GM18951 (cell line): ENCODE results near the gene ZFAND3.
"Not testable (repeated sequence)": the region's sequence is repeated elsewhere in the genome, so short reads cannot be mapped to it uniquely, and the experiment has no call there.

Experiments used
- POLR2A ChIP-seq: IDR thresholded peaks from 4 replicates; pipeline ENCODE4 v1.6.1; 2011; ENCODE audit warnings: mild to moderate bottlenecking; ENCODE audit not compliant: insufficient read length, insufficient read depth; ENCODE audit errors: extremely low read depth
- in situ Hi-C: fragments of 300-500 bp; cut with MboI; formaldehyde crosslinking; loops from one replicate; pipeline ENCODE4 v1.12.0; 2022; ENCODE audit warnings: low sequenced_read_pairs, mixed read lengths, inconsistent platforms; ENCODE audit not compliant: unreplicated experiment

The ZFAND3 gene

GRCh38 chr6:38024908-38025307 lies 205.4 kb downstream of the ZFAND3 start:
- in situ Hi-C loops = loop anchor here (25.0 kb wide), 2 partner anchors 238 to 313 kb away; no protein-coding TSS in a partner anchor
- no peak for TF ChIP-seq POLR2A

GRCh38 chr6:38025451-38025850 lies 205.9 kb downstream of the ZFAND3 start:
- TF ChIP-seq POLR2A = no peak
- in situ Hi-C loops = no loop called here

DNA sequence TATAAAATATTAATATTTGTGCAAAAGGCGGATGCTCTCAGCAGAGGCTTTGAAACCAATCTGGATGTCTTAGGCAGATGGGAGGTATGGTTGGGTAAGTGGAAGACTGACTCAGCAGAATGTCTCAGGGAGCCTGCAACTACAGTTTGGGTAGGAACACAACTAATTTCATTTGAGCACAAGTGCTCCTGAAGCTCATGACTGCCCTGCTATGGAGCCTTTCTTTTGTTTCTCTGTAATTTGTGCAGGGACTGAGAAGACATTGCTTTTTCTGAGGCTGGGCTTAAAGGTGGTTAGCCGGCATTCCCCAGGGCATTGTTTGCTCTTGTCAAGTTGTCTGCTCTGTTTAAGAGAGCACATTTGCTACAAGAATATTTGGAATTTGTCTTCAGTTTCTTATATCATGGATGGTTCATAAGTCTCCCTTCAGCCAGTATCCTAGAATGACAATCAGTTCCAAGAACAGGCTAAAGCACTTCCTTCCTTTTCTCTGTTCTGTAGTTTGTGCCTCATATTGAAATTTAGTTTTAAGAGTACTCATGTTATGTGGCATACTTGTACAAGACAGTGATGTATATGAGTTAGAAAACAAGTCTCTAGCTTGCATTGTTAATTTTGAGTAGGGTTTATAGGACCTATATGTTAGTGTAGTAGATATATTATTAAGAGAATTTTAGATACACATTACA lies 208.3 kb downstream of the ZFAND3 start:
- in situ Hi-C loops = no loop called here
- TF ChIP-seq POLR2A = no peak

- in situ Hi-C loops = no loop called here
- TF ChIP-seq POLR2A = no peak
Measured at GRCh38 chr6:38030380-38030779, 210.9 kb downstream of the ZFAND3 start.

DNA sequence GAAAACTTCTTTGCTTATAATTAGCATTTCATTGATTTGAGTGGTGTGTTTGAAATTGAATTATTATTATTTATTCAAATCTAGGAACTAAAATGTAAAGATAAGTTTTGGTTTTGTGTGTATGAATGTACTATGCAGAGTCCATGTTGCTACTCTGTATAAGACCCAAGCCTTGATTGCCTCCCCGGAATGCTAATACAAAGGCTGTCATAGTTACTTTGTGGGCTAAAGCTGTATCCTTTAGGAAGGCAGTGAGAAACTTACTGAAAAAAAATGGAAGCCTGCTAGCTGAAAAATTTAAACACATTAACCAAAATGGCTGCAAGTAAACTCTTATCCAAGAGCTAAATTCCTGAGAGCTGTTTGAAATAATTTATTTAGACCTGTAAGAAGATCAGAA lies 213.3 kb downstream of the ZFAND3 start:
- TF ChIP-seq POLR2A = no peak
- in situ Hi-C loops = no loop called here

GRCh38 chr6:38033442-38033982 lies 214.0 kb downstream of the ZFAND3 start:
- in situ Hi-C loops = no loop called here

DNA sequence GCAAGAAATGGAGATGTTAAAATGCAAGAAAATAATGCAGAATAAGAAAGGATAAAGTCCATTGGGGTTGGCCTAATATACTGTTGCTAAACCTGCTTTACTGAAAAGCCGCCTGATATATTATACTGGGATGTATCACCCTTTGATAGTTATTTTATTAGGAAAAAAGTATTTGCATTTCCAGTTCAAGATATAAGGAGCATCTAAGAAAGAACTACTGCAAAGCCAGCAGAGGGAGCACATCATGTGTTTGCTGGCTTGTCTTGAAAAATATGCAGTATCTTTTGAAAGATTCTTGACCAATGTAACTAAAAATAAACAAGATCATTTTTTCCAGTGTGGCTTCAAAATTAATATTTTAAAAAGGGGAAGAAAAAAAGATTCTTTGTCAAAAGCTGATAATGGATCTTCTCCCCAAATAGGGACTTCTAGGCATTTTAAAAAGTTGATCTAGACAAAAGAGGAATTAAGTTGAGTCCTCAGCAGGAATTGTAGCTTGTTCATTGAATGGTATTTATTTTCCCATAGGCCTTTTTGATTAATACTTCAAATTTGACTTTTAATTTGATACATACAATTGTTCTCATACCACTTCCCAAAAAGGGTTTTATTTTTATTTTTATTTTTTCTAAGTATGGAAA lies 214.9 kb downstream of the ZFAND3 start:
- TF ChIP-seq POLR2A = no peak
- in situ Hi-C loops = no loop called here

More at GRCh38 chr6:38033442-38033982, 214.0 kb downstream of the ZFAND3 start:
- no peak for TF ChIP-seq POLR2A

GRCh38 chr6:38035478-38035877 lies 216.0 kb downstream of the ZFAND3 start:
- in situ Hi-C loops = no loop called here
- no peak for TF ChIP-seq POLR2A

GRCh38 chr6:38039502-38039901 lies 220.0 kb downstream of the ZFAND3 start:
- in situ Hi-C loops = no loop called here
- TF ChIP-seq POLR2A = no peak

DNA sequence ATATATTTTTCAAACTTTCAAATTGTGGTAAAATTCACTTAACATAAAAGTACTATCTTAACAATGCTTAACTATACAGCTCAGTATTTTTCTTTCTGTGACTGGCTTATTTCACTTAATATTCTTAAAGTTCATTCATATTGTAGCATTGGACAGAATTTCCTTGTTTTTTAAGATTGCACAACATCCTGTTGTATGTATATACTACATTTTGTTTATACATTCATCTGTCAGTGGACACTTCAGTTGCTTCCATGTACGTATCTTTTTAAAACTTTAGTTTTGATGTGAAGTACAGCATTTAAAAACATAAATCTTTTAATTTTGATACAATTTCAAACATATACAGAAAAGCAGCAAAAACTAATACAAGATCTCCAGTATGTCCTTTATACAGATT lies 220.7 kb downstream of the ZFAND3 start:
- no peak for TF ChIP-seq POLR2A
- in situ Hi-C loops = no loop called here

DNA sequence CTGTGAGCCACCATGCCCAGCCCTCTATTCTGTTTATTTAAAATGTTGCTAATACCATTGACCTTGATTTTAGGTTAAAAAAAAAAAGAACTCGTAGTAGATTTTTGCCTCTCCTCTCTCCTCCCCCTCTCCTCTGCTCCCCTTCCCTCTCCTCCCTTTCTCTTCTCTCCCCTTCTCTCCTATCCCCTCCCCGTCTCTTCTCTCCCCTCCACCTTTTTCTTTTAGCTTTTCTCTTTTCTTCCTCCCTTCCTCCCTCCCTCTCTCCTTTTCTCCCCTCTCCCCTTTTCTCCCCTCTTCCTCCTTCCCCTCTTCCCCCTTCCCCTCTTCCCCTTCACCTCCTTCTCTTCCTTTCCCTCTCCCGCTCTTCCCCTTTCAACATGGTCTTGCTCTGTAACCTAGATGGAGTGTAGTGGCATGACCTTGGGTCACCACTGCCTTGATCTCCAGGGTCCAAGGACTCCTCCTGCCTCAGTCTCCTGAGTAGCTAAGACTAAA lies 223.8 kb downstream of the ZFAND3 start:
- in situ Hi-C loops = no loop called here
- TF ChIP-seq POLR2A = no peak

GRCh38 chr6:38045701-38046305 lies 226.3 kb downstream of the ZFAND3 start:
- no peak for TF ChIP-seq POLR2A
- in situ Hi-C loops = no loop called here

DNA sequence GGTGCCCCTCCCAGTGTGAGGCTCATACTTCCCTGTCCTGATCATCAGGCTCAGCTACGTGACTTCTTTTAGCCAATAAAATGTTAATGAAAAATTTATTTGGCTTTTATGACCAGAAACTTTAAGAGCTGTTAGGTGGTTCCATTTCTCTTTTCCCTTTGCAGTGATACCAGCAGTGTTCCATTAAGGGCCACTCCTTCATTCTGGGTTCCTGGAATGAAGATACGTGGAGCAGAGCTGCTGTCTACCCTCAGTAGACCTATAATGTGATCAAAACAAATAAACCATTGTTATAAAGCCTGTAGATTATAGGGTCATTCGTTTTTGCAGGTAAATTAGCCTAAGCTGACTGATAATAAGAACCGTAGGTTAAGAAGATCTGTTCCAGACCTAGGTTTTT lies 228.0 kb downstream of the ZFAND3 start:
- in situ Hi-C loops = no loop called here
- no peak for TF ChIP-seq POLR2A

DNA sequence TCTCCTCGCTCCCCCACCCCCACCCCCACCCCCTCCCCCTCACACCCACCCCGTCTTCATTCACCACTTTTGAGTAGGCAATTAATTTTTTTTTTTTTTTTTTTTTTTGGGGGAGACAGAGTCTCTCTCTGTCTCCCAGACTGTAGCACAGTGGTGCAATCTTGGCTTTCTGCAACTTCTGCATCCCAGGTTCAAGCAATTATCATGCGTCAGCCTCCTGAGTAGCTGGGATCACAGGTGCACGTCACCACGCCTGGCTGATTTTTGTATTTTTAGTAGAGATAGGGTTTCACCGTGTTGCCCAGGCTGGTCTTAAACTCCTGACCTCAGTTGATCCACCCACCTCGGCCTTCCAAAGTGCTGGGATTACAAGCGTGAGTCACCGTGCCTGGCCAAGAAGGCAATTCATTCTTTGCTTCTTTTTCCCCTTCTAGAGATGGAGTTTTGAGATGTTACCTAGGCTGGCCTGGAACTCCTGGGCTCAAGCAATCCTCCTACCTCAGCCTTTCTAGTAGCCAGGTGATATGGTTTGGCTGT lies 230.4 kb downstream of the ZFAND3 start:
- in situ Hi-C loops = not testable (repeated sequence)
